HG02759 (cell line): ENCODE measurements around the gene ACER3.

Experiments used
- ATAC-seq: cut with Tn5 transposase; IDR thresholded peaks from one replicate; pipeline ENCODE4 v1.9.1; 2021; ENCODE audit warnings: mild to moderate bottlenecking, moderate library complexity; ENCODE audit not compliant: unreplicated experiment

The ACER3 gene

GRCh38 chr11:76919467-76919866 is 58.7 kb downstream of the ACER3 start:
- ATAC-seq: no peak

GRCh38 chr11:76919887-76920746 is 59.4 kb downstream of the ACER3 start:
- peak; percentile 77 for ATAC-seq

- no peak for ATAC-seq
Measured at GRCh38 chr11:76927160-76927559, 66.4 kb downstream of the ACER3 start.

GRCh38 chr11:76935042-76935441 is 74.3 kb downstream of the ACER3 start:
- no peak for ATAC-seq

GRCh38 chr11:76939219-76939631 is 78.5 kb downstream of the ACER3 start:
- no peak for ATAC-seq

- no peak for ATAC-seq
Measured at GRCh38 chr11:76944225-76944624, 83.5 kb downstream of the ACER3 start.

GRCh38 chr11:76946223-76946622 is 85.5 kb downstream of the ACER3 start:
- no peak for ATAC-seq

- ATAC-seq: no peak
Measured at GRCh38 chr11:76947190-76947589, 86.5 kb downstream of the ACER3 start.

- no peak for ATAC-seq
Measured at GRCh38 chr11:76947800-76948199, 87.1 kb downstream of the ACER3 start.

GRCh38 chr11:76955459-76956114 is 94.9 kb downstream of the ACER3 start:
- ATAC-seq: no peak

- peak; percentile 94 for ATAC-seq
Measured at GRCh38 chr11:76962583-76963416, 102.1 kb downstream of the ACER3 start.

GRCh38 chr11:76963417-76964168 is 102.9 kb downstream of the ACER3 start:
- ATAC-seq: peak; percentile 27

- no peak for ATAC-seq
Measured at GRCh38 chr11:76972051-76972450, 111.3 kb downstream of the ACER3 start.

- no peak for ATAC-seq
Measured at GRCh38 chr11:76974179-76974891, 113.6 kb downstream of the ACER3 start.

- ATAC-seq: no peak
Measured at GRCh38 chr11:76975513-76975912, 114.8 kb downstream of the ACER3 start.

- ATAC-seq: no peak
Measured at GRCh38 chr11:76977791-76978190, 117.1 kb downstream of the ACER3 start.

- no peak for ATAC-seq
Measured at GRCh38 chr11:76978239-76978638, 117.5 kb downstream of the ACER3 start.

- ATAC-seq: no peak
Measured at GRCh38 chr11:76978818-76979217, 118.1 kb downstream of the ACER3 start.

GRCh38 chr11:76980196-76980595 is 119.5 kb downstream of the ACER3 start:
- no peak for ATAC-seq

GRCh38 chr11:76984743-76985142 is 124.0 kb downstream of the ACER3 start:
- ATAC-seq: no peak
